ENCODE results near the gene POU6F2. TPM values are rescaled to one million over a fixed set of nuclear protein-coding genes. Genes with fewer than 3 reads are reported as not detected.

The POU6F2 gene
- total RNA-seq, 4 donors from 2014 or later = 0.31 to 0.66 TPM; not detected in 2

DNA sequence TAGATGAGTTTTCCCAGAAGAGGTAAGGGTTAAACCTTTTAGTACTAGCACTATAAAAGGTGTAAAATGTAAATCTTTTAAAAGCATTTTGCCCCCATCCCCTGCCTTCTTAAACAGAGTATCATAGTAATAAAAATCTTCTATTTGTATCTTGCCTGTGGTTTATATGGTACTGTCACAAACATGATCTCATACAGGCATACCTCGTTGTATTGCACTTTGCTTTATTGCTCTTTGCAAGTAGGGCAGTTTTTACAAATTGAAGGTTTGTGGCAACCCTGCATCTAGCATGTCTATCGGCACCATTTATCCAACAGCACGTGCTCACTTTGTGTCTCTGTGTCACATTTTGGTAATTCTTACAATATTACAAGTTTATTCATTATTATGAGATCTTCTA lies 389.7 kb downstream of the POU6F2 start:
- H3K27ac ChIP-seq = no peak overlapping the region
- no peak for ATAC-seq
- no peak for TF ChIP-seq POLR2A (IDR thresholded peaks at IDR 0.05)
- TF ChIP-seq EP300 (IDR thresholded peaks at IDR 0.05) = no peak
- no peak for TF ChIP-seq POLR2AphosphoS5 (IDR thresholded peaks at IDR 0.05)
- TF ChIP-seq CTCF (IDR thresholded peaks at IDR 0.05) = no peak
- WGBS, 2 donors (ENCODE audit: low coverage in 1 of 2) = 63 to 68% methylated on average over 3 of the region's 3 CpGs
- no peak overlapping the region for H3K4me3 ChIP-seq
- H3K27me3 ChIP-seq = peaks cover 12% of the 10 kb centered on the region
- no peaks in the 10 kb centered on the region for H3K36me3 ChIP-seq
- H3K4me1 ChIP-seq = no peaks in the 10 kb centered on the region
- peaks cover 0 to 6% (median 0%) of the 10 kb centered on the region in 3 donors for H3K9me3 ChIP-seq

GRCh38 chr7:39367943-39368342 lies 390.2 kb downstream of the POU6F2 start:
- Histone ChIP-seq H3K27ac (no peak overlapping the region), H3K9me3 (peaks cover 0 to 6% (median 0%) of the 10 kb centered on the region in 3 donors), H3K36me3 (no peaks in the 10 kb centered on the region), H3K27me3 (peaks cover 12% of the 10 kb centered on the region), H3K4me1 (no peaks in the 10 kb centered on the region), H3K4me3 (no peak overlapping the region)
- no peak for TF ChIP-seq CTCF (IDR thresholded peaks at IDR 0.05)
- TF ChIP-seq POLR2A (IDR thresholded peaks at IDR 0.05) = no peak
- no peak for TF ChIP-seq POLR2AphosphoS5 (IDR thresholded peaks at IDR 0.05)
- no peak for TF ChIP-seq EP300 (IDR thresholded peaks at IDR 0.05)
- ATAC-seq = no peak
- WGBS, 2 donors (ENCODE audit: low coverage in 1 of 2) = 82 to 89% methylated on average over 2 of the region's 2 CpGs

DNA sequence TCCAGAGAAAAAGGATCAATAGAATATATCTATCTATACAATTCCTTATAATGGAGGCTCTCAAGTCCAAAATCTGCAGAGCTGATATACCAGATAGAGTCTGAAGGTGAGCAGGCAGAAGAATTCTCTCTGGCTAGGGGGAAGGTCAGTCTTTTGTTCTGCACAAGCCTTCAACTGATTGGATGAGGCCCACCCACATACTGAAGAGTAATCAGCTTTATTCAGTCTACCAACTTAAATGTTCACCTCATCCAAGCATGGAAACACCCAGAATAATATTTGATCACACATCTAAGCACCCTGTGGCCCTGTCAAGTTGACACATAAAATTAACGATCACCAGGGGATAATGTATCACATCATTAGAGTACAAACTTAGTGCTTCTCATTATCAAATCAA lies 394.7 kb downstream of the POU6F2 start:
- TF ChIP-seq CTCF (IDR thresholded peaks at IDR 0.05) (no peak), POLR2A (IDR thresholded peaks at IDR 0.05) (no peak), EP300 (IDR thresholded peaks at IDR 0.05) (no peak), POLR2AphosphoS5 (IDR thresholded peaks at IDR 0.05) (no peak)
- Histone ChIP-seq H3K9me3 (peaks cover 0 to 6% (median 0%) of the 10 kb centered on the region in 3 donors), H3K27ac (no peak overlapping the region), H3K36me3 (no peaks in the 10 kb centered on the region), H3K4me1 (no peaks in the 10 kb centered on the region), H3K27me3 (peaks cover 14% of the 10 kb centered on the region), H3K4me3 (no peak overlapping the region)
- ATAC-seq = no peak
- 100% methylated on average over 1 of the region's 1 CpG; no CpG with 5 or more reads in 1 of the 2 donors for WGBS, 2 donors (ENCODE audit: low coverage in 1 of 2)

GRCh38 chr7:39374436-39375040 lies 396.8 kb downstream of the POU6F2 start:
- Histone ChIP-seq H3K9me3 (peaks cover 0 to 6% (median 0%) of the 10 kb centered on the region in 3 donors), H3K4me1 (no peaks in the 10 kb centered on the region), H3K27me3 (peaks cover 14% of the 10 kb centered on the region), H3K27ac (no peak overlapping the region), H3K4me3 (no peak overlapping the region), H3K36me3 (no peaks in the 10 kb centered on the region)
- WGBS, 2 donors (ENCODE audit: low coverage in 1 of 2) = 55 to 63% methylated on average over 4 to 5 of the region's 5 CpGs
- no peak for ATAC-seq
- TF ChIP-seq CTCF (IDR thresholded peaks at IDR 0.05) (no peak), POLR2A (IDR thresholded peaks at IDR 0.05) (no peak), POLR2AphosphoS5 (IDR thresholded peaks at IDR 0.05) (no peak), EP300 (IDR thresholded peaks at IDR 0.05) (no peak)
